NK-92 (cell line): Measurements from ENCODE around the gene GUSB.
"Not testable (repeated sequence)": the region's sequence is repeated elsewhere in the genome, so short reads cannot be mapped to it uniquely, and the experiment has no call there.

Experiments
- DNase-seq: peaks from one replicate; lab custom pipeline; 2025; ENCODE audit not compliant: unreplicated experiment; lab: John Stamatoyannopoulos, UW

The GUSB gene

GRCh38 chr7:65981965-65982792, at the start of gene GUSB:
Gene GUSB (minus strand): TSS chr7:65982213. CDS start chr7:65982183, 30 bp downstream.
- peak; percentile 16 for DNase-seq

- DNase-seq = not testable (repeated sequence)
Measured at GRCh38 chr7:66028342-66028741, 46.3 kb upstream of the GUSB start.

DNA sequence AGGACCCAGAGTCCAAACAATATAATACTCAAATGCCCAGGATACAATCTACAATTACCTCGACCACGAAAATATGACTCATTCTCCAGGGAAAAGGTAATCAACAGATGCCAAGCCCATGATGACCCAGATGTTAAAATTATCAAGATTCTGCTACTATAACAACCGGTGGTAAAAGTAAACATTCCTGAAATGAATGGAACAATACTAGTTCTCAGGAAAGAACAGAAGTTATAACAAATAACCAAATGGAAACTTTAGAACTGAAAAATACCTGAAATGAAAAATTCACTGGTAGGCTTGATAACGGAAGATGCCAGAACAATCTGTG, 34.1 kb upstream of the GUSB start:
- DNase-seq = no peak

DNA sequence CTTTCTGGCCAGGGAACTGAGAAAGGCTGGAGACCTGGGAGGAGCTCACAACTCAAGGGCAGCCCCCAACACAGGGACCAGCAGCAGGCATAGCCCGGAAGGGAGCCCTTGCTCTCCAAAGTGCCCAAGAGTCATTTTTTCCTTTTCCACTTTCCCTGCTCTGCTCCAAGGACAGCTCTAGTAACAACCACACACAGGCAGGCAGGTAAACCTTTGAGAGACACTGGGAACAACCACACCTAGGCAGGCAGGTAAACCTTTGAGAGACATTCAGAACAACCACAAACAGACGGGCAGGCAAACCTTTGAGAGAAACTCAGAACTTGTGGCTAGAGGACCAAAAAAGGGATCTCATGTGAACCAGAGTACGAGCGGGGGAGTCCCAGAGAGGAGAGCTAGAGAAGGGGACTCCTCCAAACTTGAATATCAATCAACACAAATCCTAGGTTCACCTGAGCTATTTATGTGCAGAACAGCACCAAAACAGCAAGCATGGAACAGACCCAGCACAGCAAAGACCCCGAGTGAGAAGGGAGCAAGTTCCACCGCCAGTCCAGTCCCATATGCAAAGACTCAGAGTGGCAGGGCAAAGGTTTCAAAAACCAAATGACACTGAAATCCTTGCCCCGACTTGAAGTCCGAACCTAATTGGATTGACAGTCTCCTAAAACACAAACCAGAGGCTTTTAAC, 33.6 kb upstream of the GUSB start:
- DNase-seq = no peak

DNA sequence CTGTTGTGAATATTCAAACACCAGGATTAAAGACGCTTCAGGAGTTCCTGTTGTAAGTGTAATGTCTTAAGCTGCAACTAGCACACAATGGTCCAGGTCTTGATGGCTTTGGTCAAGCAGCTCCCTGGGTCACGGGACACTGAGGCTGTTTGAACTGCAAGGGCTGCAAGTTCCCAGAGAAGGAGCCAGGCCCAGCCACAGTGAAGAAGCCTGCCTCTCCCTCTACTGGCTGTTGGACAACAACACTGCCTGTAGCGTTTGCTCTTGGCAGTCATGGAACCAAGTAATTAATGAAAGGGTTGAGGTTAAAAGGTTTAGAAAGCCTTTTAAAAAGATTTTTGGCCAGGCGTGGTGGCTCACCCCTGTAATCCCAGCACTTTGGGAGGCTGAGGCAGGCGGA, 31.9 kb upstream of the GUSB start:
- no peak for DNase-seq

DNA sequence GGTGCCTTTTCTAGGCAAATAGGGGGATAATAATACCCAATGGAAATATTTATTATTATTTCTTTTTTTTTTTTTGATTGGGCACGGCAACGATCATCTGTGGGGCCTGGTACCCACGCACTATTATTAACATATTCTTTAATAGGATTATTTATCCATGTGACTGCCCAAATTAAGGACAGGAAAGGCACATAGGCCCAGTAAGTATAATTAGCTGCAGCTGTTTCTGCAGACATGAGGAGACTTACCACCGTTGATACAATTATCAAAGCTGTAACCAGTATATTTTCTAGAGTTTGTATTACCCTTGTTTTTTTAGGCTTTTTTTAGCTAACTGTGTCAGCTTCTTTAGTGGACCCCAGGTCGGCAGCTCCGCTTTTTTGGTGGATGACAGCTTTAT, 25.2 kb upstream of the GUSB start:
- no peak for DNase-seq

- DNase-seq = not testable (repeated sequence)
Measured at GRCh38 chr7:66005115-66005671, 23.2 kb upstream of the GUSB start.

DNA sequence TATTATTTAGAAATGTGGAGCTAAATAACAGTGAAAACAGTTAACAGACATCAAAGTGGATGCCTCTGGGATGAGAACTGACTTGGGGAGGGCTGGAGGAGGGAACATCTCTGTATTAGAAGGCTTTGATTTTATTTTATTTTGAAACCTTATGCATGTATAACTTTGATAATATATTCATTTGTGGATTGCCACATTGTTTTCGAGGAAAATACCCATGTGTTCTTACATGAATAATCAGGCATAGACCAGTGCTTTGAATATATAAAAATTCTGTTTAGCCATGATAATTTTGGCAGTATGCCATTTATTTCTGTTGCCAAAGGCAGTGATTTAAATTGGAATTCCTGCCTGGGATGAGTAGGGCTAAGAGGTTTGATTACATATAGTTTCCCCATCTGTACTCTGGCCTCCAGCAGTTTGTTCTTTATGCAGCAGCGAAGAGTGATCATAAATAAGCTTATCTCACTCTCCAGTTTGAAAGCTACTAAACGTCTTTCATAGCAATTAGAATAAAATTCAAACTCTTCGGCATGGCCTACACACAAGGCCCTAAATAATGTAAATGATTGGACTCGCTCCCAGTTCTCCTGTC, 18.9 kb upstream of the GUSB start:
- DNase-seq = not testable (repeated sequence)

- not testable (repeated sequence) for DNase-seq
Measured at GRCh38 chr7:65994984-65995383, 13.0 kb upstream of the GUSB start.

DNA sequence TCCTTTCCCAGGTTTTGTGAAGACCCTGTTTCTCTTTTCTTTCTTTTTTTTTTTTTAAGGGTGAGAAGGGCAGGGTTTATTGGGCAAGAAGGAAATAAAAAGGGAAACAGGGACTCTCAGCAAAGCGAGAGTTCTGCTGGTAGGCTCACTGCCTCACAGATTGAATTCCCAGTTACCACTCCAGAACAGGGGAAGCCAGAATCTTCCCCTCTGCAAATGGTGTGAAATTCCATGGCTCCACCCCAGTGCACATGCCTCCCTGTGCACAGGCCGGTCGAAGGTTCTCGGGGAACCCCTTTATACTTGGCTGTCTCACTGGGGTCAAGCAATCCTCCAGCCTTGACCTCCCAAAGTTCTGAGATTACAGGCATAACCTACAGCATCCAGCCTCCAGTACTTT, 10.5 kb upstream of the GUSB start:
- no peak for DNase-seq

GRCh38 chr7:65991829-65992228, 9.8 kb upstream of the GUSB start:
- not testable (repeated sequence) for DNase-seq

DNA sequence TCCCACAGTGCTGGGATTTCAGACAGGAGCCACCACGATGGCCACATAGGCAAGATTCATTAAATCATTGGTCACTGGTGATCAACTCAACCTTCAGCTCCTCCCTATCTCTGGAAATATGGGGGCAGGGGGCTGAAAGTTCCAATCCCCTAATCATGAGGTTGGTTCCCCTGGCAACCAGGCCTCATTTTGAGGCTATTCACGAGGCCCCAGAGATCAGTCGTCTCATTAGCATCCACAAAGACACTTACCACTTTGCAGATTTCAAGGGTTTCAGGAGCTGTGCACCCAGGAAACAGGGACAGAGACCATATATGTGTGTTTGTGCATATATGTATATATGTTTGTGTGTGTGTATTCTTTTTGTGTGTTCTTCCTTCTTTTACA, 7.7 kb upstream of the GUSB start:
- DNase-seq = no peak

DNA sequence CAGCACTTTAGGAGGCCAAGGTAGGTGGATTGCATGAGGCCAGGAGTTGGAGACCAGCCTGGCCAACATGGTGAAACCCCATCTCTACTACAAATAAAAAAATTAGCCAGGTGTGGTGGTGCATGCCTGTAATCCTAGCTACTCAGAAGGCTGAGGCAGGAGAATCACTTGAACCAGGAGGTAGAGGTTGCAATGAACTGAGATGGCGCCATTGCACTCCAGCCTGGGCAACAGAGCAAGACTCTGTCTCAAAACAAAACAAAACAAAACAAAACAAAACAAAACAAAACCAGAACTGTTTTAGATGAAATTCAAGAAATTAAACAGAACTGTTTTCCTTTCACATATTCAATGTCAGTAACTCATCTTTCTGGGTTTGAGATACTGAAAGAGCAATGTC, 6.5 kb upstream of the GUSB start:
- DNase-seq = not testable (repeated sequence)

DNA sequence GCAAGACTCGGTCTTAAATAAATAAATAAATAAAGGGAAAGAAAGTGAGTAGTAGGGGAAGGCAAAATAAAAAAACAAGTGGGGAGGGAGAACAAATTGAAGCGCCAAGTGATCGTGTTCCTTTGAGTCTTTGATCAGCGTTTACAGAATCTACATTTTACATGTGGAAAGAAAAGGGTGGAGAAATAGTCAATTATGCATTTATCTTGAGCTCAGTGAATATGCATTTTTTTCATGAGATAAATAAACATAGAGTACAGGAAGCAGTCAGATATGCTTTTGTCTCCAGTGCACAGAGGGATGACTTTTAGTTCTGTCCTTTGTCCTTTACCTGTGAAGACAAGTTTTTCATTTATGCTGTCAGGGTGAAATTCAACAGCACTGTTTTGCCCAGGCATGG, 6.1 kb upstream of the GUSB start:
- DNase-seq = no peak

DNA sequence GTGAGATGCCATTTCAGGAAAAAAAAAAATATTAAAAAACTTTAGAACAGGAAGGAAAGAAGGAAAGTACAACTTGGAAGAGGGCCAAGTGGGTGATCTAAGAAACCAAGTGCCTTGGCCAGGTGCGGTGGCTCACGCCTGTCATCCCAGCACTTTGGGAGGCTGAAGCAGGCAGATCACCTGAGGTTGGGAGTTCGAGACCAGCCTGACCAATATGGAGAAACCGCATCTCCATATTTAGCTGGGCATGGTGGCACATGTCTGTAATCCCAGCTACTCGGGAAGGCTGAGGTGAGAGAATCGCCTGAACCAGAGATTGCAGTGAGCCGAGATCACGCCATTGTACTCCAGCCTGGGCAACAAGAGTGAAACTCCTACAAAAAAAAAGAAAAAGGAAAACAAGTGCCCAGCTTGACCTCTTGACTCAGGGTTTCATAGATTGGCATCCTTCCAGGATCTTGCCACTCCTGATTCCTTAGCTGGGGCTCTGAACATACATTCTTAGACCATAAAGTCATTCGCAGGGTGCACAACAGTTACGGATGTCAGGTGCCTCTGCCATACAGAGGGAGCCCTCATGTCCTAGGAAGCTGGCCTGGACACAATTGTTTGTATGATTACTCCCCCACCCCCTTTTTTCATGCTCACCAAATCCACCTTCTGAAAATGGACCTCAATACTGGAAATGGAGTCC, 2.1 kb upstream of the GUSB start:
- no peak for DNase-seq

DNA sequence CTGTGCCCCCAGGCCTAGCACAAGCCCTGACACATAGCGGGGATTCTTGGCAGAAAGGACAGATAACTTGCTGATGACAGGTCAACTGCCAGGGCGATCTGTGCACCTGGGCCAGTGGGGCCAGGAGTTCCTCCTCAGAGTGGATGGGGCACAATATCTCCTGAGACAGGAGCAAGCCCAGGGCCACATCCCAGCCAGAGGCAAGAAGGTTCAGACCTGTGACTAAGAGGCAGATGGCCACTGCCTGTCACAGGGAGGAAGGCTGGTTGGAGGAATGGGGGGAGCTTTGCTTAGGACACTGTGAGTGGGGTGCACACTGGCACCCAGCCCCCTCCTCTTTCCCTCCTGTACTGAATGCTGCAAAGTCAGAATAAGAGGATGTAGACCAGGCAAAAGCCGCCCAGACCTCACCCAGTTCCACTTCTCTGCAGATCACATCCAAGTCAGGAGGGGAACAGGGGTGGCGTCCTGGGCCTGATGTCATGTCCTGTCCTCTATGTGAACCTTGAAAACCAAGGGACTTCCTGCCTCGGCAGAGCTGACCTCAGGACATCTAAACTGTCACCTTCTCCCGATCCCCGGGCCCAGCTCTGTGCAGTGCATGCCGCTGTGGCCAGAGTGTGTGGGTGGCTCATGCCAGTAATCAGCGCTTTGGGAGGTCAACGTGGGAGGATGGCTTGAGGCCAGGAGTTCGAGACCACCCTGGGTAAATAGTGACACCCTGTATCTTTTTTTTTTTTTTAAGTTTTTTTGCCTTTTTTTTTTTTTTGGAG, 1.3 kb downstream of the GUSB start:
- no peak for DNase-seq

GRCh38 chr7:65979583-65980477, 2.2 kb downstream of the GUSB start:
- no peak for DNase-seq

DNA sequence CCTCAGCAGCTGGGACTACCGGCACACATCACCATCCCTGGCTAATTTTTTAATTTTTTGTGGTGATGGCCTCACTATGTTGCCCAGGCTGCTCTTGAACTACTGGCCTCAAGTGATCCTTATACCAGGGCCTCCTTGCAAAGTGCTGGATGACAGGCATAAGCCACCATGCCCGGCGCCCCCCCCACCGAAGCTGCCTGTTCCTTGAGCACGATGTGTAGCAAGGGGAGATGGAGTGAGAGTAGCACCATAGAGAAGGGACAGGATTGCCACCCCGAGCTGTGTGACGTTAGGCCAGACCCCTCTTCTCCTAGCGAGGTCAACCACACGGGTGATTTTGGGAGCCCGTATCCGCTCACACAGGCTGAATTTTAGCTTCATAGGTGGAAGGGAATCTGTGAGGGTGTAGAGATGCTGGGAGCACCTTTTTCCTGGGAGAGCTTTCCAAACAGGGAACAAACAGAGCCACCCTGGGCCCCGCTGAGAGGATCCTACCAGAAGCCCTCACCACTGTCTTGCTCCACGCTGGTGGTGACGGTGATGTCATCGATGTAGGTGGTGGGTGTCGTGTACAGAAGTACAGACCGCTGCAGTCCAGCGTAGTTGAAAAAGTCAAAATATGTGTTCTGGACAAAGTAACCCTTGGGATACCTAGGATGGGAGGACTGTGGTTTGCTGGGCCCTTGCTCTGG, 3.0 kb downstream of the GUSB start:
- no peak for DNase-seq

DNA sequence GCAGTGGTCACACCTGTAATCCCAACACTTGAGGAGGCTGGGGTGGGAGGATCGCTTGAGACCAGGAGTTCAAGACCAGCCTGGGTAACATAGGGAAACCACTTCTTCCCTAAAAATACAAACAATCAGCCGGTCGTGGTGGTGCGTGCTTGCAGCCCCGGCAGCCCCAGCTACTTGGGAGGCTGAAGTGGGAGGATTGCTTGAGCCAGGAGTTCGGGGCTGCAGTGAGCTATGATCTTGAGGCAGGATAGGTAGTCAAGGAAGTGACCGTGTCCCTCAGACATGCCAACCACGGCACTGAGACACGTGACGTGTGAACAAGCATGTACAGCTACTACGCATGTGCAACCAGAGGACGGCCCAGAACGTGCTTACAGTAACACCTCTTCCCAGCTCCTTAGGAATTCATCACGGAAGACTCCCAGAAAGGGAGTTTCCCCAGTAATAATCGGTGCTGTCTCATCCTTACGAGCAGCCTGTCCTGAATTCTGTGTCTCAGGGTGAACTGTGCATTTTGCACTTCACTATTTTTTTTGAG, 5.3 kb downstream of the GUSB start:
- no peak for DNase-seq
